Stimulated activated CD4-positive, alpha-beta T cell treated with anti-CD3 and anti-CD28 coated beads, Interleukin-4, amount 100 ng/mL, for 48 hours (primary cell): ENCODE data around the gene SMARCC2.
A peak's percentile ranks its signal among the peaks of the same experiment; 100 is the strongest.
"Not testable (repeated sequence)": the region's sequence is repeated elsewhere in the genome, so short reads cannot be mapped to it uniquely, and the experiment has no call there.

Source experiments
- DNase-seq, 2 donors: peaks; one replicate each; pipeline ENCODE4 v3.0.0-alpha.2; 2020; ENCODE audit warnings: low read depth in 2 of 2

Gene SMARCC2

GRCh38 chr12:56208006-56208405, 18.7 kb upstream of the SMARCC2 start:
- no peak for DNase-seq

DNA sequence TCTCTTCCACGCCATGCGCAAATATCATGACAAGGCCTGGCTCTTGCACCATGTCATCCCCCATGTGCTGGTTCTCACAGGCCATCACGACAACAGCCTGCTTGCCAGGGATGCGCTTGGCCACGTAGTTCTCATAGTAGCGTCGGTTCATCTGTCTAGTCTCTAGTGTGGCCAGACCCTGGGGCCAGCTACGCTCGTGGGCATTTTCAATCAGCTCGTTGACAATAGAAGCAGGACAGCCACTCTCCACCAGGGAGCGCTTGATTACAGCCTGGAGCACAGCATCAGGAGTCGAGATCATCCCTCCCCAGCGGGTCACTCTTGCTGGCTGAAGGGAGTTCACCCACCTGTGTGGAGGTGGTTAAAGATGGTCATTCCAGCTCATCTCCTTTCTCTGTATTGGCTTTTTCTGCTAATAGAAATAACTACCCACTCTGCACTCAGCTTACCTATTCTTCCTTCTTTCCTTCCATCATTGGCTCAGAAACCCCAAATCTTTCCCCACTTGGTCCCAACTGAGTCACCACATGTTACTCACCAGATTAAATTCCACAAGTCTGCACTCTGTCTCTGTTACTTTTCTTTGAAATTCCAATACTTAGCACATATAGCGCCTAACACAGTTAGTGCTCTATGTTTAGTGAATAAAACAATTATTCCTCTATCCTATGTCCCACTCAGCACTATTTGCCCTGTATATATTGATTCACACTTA, 17.3 kb upstream of the SMARCC2 start:
- no peak for DNase-seq

GRCh38 chr12:56205445-56205844, 16.2 kb upstream of the SMARCC2 start:
- DNase-seq: no peak

DNA sequence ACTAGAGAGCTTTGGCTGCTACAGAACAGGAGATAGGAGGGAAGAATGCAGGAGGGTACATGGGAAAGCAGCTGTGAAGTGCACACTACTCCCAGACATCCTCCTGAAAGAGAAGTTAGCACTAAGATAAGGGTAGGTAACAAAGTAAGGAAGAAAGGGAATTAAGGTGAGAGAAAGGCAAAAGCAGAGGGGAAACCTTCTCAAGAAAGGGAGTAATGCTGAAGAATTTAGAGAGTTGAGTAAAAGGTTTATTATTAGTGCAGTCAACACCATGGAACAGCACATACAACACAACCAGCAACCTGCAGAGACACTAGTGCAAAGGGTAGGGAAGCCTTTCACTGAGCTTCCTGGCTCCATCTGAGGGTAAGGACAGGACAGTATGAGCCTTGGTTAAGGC, 15.0 kb upstream of the SMARCC2 start:
- no peak for DNase-seq

DNA sequence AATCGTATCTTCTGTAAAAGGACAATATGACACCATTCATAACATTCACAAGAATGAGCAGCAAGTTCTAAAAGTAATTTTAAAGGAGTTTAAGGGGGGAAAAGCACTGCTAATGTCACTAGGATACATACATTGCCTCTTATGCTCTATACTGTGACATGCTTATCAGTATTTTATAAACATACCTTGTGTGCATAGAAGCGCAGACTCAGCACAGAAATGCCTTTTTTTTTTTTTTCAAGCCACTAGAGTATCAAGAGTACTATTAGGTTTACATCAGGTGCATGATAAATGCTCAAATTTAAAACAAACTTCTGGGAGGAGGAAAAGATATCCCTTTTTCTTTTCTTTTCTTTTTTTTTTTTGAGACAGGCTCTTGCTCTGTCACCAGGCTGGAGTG, 13.6 kb upstream of the SMARCC2 start:
- no peak for DNase-seq

DNA sequence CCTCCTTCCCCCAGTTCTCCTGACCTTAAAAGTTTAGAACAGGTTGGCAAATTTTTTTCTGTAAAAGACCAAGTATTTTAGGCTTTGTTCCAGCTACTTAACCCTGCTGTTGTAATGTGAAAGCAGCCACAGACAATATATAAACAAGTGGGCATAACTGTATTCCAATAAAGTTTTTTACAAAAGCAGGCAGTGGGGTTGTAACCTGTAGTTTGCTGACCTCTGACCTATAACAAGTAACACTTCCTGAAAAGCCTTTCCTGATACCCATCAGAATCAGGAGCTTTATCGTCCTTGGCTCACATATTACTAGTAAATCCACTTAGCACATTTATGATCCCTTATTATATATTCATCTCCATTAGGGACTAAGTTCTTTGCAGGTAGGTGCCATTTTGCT, 13.1 kb upstream of the SMARCC2 start:
- no peak for DNase-seq

DNA sequence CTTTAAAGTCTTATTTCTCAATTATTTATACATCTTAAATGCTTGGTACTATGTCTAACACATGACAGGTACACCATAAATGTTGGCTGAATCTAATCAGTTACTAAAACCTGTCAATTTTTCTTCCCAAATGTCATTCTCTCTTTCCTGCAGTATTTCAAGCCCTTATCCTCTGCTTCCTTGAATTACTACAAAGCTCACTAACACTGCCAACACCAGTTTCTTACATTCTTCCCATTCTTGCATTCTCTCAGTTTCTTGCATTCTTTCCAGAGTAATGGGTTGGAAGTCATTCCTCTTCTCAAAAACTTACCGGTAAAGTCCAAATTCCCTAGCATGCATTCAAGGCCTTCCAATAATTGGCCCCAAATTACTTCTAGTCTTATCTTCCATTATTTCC, 9.6 kb upstream of the SMARCC2 start:
- DNase-seq: no peak

- DNase-seq: no peak
Measured at GRCh38 chr12:56197921-56198635, 8.8 kb upstream of the SMARCC2 start.

DNA sequence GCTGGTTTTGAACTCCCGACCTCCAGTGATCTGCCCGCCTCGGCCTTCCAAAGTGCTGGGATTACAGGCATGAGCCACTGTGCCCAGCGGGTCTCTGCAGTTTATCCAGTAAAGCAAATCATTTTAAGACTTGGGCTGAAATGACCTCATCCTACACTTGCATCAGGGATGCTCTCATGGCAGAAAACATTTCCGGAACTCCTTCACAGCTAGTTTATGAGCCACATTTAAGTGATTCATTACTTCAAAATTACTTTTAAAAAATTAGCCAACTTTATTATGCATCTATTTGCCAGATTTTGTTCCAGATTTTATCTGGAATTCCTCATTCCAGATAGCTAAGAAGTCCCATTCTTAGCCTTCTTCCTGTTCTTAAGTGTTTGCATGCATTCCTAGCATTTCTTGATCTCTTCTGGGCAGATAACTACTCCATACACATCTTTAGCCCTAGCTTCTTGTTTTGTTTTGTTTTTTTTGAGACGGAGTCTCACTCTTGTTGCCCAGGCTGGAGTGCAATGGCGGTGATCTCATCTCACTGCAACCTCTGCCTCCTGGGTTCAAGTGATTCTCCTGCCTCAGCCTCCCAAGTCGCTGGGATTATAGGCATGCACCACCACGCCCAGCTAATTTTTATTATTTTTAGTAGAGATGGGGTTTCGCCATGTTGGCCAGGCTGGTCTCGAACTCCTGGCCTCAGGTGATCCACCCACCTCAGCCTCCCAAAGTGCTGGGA, 7.7 kb upstream of the SMARCC2 start:
- not testable (repeated sequence) for DNase-seq

DNA sequence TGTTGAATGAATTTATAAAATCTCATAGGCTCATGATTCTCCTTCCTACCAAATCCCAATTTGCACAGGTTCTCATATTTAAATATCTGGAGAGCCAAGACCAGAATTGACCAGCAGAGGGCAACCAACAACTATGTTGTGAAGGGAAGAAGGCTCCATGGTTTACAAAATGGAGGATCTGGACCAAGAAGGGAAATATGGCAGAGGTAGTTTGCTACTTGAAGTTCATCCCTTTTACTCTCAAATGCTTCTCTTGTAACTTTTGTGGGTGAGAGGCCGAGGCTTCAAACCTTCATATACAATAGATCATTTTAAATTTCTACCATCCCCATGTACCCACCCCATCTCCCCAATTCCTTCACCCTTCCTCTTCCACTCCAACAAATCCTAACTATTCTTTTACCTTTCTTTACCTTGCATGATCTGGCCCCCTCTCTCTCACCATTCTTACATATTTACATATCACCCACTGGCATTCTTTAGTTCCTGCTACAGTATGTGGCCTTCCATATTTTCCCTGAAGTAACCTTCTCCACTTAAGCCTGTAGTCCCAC, 3.8 kb upstream of the SMARCC2 start:
- DNase-seq: peak; percentile 62 to 75

GRCh38 chr12:56192582-56192981, 3.3 kb upstream of the SMARCC2 start:
- DNase-seq: no peak

DNA sequence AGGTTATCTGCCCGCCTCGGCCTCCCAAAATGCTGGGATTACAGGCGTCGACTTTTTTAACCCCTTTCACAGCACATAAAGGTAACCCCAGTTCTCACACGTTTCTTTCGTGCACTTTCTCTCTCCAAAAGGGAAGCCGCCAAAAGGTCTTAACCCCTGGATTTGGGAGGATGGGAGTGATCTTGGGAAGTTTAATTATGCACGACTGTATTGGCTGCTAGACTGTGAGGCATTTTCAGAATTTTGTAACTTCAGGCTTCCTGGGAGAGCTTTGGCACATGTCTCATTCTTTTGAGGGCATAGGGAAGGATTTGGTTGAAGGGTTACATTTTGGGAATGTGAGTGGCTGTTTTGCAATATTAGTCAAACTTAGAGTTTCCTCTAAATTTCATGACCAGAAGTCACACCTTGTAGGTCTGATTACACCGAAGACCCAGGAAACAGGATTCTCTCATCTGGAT, 1.4 kb upstream of the SMARCC2 start:
- no peak for DNase-seq

- peak; percentile 75 to 89 for DNase-seq
Measured at GRCh38 chr12:56189918-56190694, 823 bp upstream of the SMARCC2 start.

DNA sequence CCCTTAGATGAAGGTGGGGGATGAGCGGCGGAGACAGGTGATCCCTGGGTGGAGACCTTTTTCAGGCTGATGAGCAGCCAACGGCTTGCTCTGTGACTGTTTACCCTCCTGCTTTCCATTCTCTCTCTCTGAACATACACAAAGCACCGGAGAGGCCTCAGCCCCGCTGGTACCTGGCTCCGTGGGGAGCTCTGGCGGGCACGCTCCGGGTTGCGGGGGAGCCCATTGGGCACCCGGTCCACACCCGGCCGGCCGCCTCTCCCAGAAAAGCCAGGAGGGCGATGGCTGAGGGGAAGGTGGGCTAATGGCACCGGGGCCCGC, 545 bp downstream of the SMARCC2 start:
- DNase-seq: no peak

- DNase-seq: no peak
Measured at GRCh38 chr12:56188131-56188777, 1.0 kb downstream of the SMARCC2 start.

GRCh38 chr12:56186957-56187356, 2.3 kb downstream of the SMARCC2 start:
- no peak for DNase-seq

GRCh38 chr12:56178347-56178746, 10.9 kb downstream of the SMARCC2 start:
- no peak for DNase-seq

GRCh38 chr12:56172839-56173238, 16.4 kb downstream of the SMARCC2 start:
- no peak for DNase-seq

- DNase-seq: no peak
Measured at GRCh38 chr12:56169229-56169759, 20.0 kb downstream of the SMARCC2 start.

- no peak for DNase-seq
Measured at GRCh38 chr12:56165369-56165768, 23.9 kb downstream of the SMARCC2 start.

DNA sequence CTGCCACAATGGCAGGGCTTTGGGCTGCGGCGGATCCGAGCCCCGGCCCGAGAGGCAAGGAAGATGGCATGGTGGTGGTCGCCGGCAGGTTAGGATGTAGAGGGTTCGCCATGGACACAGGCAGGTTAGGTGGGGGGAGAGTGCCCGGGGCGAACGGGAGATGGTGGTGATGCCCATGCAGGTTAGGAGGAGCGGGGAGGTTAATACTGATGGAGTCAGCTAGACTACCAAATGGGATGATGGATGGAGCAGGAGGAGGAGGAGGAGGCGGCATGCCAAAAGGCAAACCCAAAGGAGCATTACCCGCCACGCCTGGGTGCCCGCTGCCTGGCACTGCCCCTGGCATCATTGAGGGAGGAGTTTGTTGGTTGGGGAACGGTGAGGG, 24.9 kb downstream of the SMARCC2 start:
- no peak for DNase-seq
